Measurements from ENCODE around the gene PPDPF.

- TF ChIP-seq CTCF (IDR thresholded peaks at IDR 0.05) (no peak), POLR2AphosphoS5 (IDR thresholded peaks at IDR 0.05) (no peak)
Measured at GRCh38 chr20:63488315-63489251, 32.0 kb upstream of the PPDPF start.

Data from suprapubic skin (tissue), 3 donors.